Activated CD8-positive, alpha-beta memory T cell treated with anti-CD3 and anti-CD28 coated beads for 36 hours (primary cell): ENCODE measurements around the gene DNAH10. TPM values are rescaled to one million over a fixed set of nuclear protein-coding genes. Genes with fewer than 3 reads are reported as not detected.

Experiments
- CTCF ChIA-PET: fragments of 350-600 bp; sonication (Branson Sonifier 250); formaldehyde crosslinking; loops from one replicate; lab custom pipeline; 2021; ENCODE audit warnings: antibody characterized with exemption; lab: Charles Lee
- POLR2A ChIA-PET: fragments of 350-600 bp; sonication (Branson Sonifier 250); formaldehyde crosslinking; loops from one replicate; lab custom pipeline; 2021; ENCODE audit warnings: antibody characterized with exemption; lab: Charles Lee
- total RNA-seq, 2 experiments: library from RNA; stranded (reverse); gene quantifications; one replicate each; pipeline ENCODE4 v1.2.3, GENCODE V29; 2021

Gene DNAH10, protein sequence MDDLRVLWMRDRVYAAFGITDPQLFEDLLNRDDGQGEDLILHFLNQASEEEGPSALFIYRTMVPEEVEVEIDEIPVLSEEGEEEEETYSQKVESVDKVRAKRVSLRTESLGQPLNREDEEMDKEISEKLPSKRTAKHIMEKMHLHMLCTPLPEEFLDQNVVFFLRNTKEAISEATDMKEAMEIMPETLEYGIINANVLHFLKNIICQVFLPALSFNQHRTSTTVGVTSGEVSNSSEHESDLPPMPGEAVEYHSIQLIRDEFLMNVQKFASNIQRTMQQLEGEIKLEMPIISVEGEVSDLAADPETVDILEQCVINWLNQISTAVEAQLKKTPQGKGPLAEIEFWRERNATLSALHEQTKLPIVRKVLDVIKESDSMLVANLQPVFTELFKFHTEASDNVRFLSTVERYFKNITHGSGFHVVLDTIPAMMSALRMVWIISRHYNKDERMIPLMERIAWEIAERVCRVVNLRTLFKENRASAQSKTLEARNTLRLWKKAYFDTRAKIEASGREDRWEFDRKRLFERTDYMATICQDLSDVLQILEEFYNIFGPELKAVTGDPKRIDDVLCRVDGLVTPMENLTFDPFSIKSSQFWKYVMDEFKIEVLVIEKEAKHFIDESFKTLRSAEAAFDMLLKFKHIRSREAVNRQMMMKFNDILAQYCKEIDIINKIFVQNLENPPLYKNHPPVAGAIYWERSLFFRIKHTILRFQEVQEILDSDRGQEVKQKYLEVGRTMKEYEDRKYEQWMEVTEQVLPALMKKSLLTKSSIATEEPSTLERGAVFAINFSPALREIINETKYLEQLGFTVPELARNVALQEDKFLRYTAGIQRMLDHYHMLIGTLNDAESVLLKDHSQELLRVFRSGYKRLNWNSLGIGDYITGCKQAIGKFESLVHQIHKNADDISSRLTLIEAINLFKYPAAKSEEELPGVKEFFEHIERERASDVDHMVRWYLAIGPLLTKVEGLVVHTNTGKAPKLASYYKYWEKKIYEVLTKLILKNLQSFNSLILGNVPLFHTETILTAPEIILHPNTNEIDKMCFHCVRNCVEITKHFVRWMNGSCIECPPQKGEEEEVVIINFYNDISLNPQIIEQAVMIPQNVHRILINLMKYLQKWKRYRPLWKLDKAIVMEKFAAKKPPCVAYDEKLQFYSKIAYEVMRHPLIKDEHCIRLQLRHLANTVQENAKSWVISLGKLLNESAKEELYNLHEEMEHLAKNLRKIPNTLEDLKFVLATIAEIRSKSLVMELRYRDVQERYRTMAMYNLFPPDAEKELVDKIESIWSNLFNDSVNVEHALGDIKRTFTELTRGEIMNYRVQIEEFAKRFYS (N-terminal part only)
- total RNA-seq, result under 1 TPM; 0.06 to 0.15 TPM

DNA sequence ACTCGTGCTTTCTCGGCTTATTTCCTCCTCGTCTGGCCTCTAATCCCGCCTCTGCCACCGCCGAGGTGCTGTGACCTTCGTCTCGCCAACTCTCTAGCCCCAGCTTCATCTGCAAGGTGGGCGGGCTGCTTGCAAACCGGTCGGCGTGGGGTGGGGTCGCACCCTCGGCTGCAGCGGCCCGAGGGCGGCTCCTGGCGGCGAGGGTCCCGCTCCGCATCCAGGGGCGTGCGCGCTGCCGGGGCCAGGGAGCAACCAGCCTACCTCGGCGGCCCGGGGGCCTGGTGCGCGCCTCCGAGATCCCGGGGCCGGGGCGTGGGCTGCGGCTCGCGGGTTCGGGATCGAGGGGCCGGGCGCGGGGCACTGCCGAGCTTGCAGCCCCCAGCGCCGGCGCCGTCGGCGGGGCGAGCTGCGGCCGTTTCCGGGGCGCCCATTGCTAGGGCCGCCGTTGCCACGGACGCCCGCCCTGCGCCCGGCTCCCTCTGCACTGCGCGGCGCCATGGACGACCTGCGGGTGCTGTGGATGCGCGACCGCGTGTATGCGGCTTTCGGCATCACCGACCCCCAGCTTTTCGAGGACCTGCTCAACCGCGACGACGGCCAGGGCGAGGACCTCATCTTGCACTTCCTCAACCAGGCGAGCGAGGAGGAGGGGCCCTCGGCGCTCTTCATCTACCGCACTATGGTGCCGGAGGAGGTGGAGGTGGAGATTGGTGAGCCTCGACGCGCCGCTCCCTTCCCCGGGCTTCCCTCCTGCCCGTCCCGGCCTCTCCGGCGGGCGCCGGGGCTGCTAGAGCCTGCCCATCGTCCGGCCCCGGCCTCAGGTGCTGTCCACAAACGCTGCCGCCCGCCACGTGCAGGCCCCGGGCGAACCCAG, at the start of gene DNAH10:
Gene DNAH10, plus strand, starts transcription at position 461 of the 874 bp plus-strand sequence. Its CDS starts 36 bp downstream, at position 497.
- CTCF ChIA-PET, result no interaction called here

DNA sequence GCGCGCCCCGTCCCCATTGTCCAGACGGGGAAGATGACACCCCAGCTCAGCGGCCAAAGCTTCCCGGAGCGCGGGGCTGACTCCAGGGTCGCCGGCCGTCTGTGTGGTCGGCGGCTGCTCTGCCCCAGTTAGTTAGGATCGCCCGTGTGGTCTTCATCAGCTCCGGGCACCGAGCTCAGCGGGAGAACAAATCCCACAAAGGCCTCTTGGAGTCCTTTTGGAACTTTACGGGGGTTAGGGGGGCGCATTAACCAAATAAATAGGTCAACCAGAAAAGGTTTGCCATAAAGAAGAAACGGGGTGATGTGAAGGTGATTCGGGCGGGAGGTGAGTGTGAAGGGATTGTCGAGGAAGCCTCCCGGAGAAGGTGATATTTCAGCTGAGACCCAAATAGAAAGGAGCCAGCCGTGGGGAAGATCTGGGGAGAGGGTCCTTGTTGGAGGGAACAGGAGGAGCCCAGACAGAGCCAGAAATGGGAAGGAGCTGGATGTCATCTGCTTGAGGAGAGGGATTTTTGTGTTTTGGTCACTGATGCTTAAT, 49.3 kb upstream of the DNAH10 start:
- POLR2A ChIA-PET, result interaction anchor here (0.5 to 4.6 kb wide), 4 partner anchors 12 to 348 kb away, joined by 3 to 42 read pairs (median 4); partner anchors contain the start of gene SBNO1
- CTCF ChIA-PET, result interaction anchor here (1.1 to 2.9 kb wide), 3 partner anchors 11 to 17 kb away, joined by 4 to 10 read pairs (median 4); no protein-coding TSS in a partner anchor

More for the DNA sequence above, at the start of gene DNAH10:
- POLR2A ChIA-PET, result interaction anchor here (0.5 to 0.8 kb wide), 2 partner anchors 53 to 91 kb away, joined by 3 to 4 read pairs; partner anchors contain the start of gene TCTN2

DNA sequence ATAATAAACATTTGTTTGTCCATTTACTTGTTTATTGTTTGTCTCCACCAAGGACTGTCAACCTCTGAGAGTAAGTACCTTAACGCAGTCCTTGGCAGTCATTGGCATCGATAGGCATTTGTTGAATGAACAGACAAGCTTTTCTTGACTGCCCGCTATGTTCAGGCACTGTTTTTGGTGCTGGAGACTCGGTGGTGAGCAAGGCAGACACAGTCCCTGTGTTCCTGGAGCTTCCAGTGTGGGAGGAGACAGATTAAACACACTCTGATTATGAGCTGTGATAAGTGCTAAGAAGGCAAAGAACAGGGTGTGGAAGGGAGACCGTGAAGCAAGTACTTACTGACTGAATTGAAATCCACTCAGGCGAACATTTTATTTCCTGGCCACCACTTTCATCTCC, 48.7 kb upstream of the DNAH10 start:
- POLR2A ChIA-PET, result interaction anchor here (0.5 to 4.6 kb wide), 4 partner anchors 12 to 92 kb away, joined by 3 to 42 read pairs (median 3); no protein-coding TSS in a partner anchor
- CTCF ChIA-PET, result interaction anchor here (1.1 to 2.9 kb wide), 2 partner anchors 11 to 16 kb away, joined by 4 to 10 read pairs; no protein-coding TSS in a partner anchor

DNA sequence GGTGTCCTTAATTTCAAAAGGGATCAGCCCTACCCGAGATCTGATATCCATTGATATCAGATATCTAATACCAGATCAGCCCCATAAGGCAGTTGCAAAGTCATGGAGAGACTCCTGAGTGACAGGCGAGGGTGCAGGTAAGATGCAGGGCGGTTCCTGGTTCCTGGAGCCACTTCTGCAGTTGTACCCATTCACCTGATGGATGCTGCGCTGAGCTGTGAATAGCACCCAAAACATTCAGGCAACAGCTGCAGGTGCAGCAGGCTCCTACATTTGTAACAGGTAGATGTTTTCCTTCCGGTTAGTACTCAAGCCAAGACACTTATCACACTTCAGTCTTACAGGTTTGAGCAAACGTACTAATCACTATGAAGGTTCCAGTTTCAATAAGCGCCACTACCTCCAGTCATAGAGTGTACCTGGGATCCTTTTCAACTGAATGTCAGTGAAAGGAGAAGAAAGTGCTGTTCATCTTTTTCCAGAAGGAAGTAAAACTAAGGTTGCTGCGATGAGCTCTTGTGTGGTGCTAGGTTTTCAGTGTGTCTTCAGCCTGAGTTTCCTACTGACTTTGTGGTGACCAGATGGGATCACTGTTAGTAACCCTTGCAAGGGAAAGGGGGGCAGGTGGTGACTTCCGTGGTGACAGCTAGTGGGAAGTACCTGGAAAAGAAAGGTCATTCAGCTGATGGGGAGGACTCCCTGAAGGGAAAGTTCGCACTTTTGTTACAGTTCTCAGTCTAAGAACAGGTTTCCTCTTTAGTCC, 48.1 kb upstream of the DNAH10 start:
- POLR2A ChIA-PET, result interaction anchor here (0.5 to 4.6 kb wide), 5 partner anchors 11 to 261 kb away, joined by 3 to 42 read pairs (median 3); no protein-coding TSS in a partner anchor
- CTCF ChIA-PET, result interaction anchor here (2.9 kb wide), 1 partner anchor 10 kb away, joined by 10 read pairs; no protein-coding TSS in a partner anchor

DNA sequence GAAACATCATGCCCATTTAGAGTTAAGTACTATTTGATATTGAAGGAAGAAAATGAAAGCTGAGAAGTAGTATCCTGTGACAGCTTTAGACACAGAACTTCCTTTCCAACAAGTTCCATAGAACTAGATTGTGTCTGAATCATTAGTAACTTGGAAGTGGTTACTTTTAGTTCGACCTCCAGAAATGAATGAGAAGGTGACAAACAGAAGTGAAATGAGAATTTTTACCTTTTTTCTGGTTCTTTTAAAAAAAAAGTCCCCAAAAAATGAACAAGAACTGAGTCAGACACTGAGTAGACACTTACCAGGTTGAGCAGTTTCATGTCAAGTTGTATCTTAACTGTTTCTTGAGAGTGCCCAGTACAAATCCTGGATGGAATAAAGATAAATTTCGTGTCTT, 46.9 kb upstream of the DNAH10 start:
- POLR2A ChIA-PET, result interaction anchor here (0.6 to 4.6 kb wide), 3 partner anchors 10 to 263 kb away, joined by 3 to 42 read pairs (median 3); no protein-coding TSS in a partner anchor

DNA sequence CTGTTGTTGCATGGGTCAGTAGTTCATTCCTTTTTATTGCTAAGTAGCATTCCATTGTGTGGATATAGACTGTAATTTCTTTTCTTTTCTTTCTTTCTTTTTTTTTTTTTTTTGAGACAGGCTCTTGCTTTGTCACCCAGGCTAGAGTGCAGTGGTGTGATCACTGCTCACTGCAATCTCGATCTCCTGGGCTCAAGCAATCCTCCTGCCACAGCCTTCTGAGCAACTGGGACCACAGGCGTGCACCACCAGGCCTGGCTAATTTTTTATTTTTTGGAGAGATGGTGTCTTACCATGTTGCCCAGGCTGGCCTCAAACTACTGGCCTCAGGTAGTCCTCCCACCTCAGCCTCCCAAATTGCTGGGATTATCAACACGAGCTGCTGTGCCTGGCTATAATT, 44.8 kb upstream of the DNAH10 start:
- CTCF ChIA-PET, result no interaction called here
- POLR2A ChIA-PET, result interaction anchor here (0.7 kb wide), 1 partner anchor 57 kb away, joined by 4 read pairs; no protein-coding TSS in a partner anchor

More for the DNA sequence above, 46.9 kb upstream of the DNAH10 start:
- CTCF ChIA-PET, result interaction anchor here (2.9 kb wide), 1 partner anchor 9 kb away, joined by 10 read pairs; no protein-coding TSS in a partner anchor

DNA sequence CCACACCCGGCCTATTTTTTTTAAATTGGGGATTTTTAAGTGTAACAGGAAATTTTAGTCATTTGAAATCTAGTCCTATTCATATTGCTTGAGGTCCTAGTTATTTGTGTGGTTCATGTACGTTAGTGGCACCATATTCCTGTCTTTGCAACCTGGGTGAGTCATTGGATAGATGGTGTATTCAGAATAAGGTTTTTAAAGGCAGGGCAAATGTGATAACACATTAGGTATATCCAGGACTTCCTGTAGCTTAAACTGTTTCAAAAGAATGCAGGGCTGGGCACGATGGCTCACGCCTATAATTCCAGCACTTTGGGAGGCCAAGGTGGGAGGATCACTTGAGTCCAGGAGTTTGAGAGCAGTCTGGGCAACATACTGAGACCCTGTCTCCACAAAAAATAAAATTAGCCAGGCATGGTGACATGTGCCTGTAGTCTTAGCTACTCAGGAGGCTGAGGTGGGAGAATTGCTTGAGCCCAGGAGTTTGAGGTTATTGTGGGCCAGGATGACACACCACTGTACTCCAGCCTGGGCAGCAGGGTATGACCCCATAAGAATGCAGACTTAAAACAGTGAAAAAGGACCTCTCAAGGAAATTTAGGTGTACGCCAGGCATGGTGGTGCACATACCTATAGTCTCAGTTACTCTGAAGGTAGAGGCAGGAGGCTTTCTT, 41.8 kb upstream of the DNAH10 start:
- POLR2A ChIA-PET, result no interaction called here
- CTCF ChIA-PET, result interaction anchor here (0.6 kb wide), 1 partner anchor 92 kb away, joined by 3 read pairs; no protein-coding TSS in a partner anchor

DNA sequence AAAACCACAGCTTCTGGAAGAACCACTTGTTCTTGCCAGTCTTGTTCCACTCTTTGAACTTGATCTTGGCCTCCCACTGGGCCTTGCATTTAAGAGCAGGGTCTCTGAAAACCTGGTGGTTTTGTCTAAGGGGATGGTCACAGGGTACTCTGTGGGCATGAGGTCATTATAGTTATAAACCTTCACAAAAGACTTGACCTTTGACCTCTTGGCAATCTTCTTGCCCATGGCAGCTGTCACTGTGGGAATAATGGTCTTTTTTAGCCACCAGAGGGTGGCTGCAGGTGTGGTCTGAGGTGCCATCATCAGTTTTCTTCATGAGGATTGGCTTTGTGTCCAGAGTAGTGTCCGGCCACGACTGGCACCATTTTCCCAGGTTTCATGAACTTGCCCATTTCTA, 40.9 kb upstream of the DNAH10 start:
- ChIA-PET POLR2A (no interaction called here), CTCF (interaction anchor here (0.6 kb wide), 1 partner anchor 93 kb away, joined by 3 read pairs; no protein-coding TSS in a partner anchor)

DNA sequence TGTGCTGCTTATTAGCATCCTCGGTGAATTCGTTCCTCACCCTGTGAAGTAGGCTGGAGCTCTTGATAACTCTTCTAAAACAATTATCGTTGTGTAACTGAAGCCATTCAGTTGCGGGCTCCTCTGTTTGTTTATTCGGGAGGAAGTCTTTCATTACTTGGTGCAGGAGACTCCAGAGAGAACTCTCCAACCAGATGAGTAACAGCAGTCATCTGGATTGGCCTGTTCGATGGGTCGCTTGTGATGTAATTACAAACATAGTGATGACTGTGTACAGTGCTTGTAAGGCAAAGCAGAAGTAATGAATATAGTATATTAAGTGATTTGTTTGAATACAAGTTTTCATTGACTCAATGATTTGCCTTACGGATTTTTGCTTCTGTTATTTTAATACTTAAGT, 39.1 kb upstream of the DNAH10 start:
- ChIA-PET POLR2A (interaction anchor here (0.5 kb wide), 1 partner anchor 105 kb away, joined by 8 read pairs; no protein-coding TSS in a partner anchor), CTCF (no interaction called here)

DNA sequence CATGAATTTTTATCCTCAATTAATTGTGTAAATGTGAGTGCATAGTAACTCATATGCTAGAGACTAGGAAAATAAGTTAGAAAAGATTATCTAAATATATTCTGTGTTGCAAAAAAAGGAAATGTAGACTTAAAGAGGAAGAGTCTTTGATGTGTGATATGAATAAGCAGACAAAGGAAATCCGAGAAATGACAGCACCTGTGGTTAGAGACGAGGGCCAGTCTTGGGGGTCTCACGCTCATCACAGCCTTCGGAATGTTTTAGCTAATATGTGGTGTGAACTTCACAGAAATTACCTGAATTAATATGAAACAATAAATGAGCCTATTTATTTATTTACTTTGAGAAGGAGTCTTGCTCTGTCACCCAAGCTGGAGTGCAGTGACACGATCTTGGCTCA, 38.3 kb upstream of the DNAH10 start:
- ChIA-PET POLR2A (interaction anchor here (3.8 kb wide), 1 partner anchor 10 kb away, joined by 42 read pairs; the partner anchor contains the start of gene ATP6V0A2), CTCF (interaction anchor here (1.2 kb wide), 1 partner anchor 10 kb away, joined by 10 read pairs; no protein-coding TSS in a partner anchor)

DNA sequence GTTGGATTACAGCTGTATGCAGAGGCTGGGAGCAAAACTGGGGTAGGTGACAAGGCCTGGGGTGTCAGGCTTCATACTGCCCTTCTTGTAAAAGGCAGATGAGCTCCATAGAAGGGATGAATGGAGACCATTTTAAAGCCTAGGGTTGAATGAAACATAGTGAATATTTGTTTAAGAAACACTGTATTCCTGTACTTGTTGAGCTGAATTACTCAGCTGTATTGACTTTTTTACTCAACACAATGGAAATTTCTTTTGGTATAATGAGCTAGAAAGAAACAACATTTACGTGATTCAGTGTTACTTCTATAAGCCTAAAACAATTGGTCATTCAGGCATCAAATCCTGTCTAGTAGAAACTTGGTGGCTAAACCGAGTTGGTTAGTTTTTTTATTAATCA, 35.9 kb upstream of the DNAH10 start:
- CTCF ChIA-PET, result interaction anchor here (1.5 kb wide), 1 partner anchor 14 kb away, joined by 4 read pairs; the partner anchor contains the start of gene ATP6V0A2
- POLR2A ChIA-PET, result interaction anchor here (0.8 to 3.8 kb wide), 2 partner anchors 10 to 13 kb away, joined by 3 to 42 read pairs; partner anchors contain the start of gene ATP6V0A2

DNA sequence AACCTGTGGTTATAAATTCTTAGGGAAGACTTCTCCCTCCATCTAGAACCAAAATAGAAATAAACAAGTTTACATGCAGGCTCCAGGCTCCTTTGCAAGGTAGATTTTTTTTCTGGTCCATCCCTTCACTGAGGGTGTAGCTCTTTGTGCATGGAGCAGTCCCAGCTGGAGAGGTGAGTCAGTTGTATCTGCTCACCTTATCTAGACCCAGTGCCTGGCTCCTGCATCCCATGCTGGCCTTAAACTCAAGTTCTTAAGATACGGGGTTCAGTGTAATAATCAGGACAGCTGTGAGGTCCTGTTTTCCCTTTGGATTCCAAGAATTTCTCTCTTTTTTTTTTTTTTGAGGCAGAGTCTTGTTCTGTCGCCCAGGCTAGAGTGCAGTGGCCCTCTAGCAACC, 35.1 kb upstream of the DNAH10 start:
- CTCF ChIA-PET, result no interaction called here

DNA sequence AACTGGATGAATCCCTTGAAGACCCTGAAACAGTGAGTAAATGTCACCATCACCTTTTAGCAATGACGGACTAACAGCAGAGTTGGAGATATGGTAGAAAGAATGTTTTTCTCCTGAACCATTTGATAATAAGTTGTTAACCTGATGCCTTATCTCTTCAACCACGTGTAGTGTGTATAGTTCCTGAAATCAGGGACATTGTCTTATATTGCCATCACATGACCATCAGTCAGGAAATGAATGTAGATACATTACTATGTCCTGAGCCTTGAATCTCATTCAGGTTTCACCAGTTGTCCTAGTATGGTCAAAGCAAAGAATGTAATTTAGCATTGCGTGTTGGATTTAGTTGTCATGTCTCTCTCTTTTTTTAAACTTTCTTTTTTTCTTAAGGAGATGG, 34.2 kb upstream of the DNAH10 start:
- ChIA-PET POLR2A (no interaction called here), CTCF (no interaction called here)

More for the DNA sequence above, 35.1 kb upstream of the DNAH10 start:
- POLR2A ChIA-PET, result interaction anchor here (3.8 kb wide), 1 partner anchor 14 kb away, joined by 42 read pairs; the partner anchor contains the start of gene ATP6V0A2

DNA sequence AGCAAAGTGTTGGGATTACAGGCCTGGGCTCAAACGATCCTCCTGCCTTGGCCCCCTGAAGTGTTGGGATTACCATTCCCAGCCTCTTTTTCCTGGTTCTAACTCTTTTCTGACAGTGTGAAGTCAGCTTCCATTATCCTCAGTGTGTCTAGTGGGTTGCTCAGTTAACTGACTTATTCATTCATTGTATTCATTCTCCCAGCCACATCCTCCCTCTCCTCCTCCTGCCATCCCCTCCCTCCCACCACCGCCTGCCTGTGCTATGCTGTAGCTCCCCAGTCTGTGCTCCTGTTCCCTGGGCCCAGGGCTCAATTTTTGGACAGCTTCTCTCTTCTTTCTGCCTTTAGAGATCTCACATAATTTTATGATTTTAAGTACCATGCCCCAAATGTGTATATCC, 30.5 kb upstream of the DNAH10 start:
- CTCF ChIA-PET, result no interaction called here
- POLR2A ChIA-PET, result interaction anchor here (0.6 kb wide), 1 partner anchor 80 kb away, joined by 3 read pairs; no protein-coding TSS in a partner anchor

DNA sequence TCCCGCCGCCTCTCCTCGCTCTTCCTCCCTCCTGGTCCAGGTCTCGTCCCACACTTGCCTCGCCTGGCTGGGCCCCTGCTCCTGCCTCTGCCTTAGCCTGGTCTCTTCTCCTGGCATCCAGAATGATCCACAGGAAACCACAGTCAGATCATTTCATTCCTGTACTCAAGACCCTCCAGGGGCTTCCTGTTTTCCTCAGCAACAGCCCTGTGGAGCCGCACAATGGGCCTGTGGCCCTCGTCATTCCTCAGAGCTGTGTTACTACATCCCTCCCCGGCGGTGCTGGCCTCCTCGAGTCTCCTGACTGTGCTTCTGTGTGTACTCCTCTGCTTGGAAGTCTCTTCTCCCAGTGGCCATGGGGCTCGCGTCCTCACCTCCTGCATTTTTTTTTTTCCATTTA, 29.9 kb upstream of the DNAH10 start:
- ChIA-PET POLR2A (interaction anchor here (0.6 kb wide), 1 partner anchor 79 kb away, joined by 3 read pairs; no protein-coding TSS in a partner anchor), CTCF (no interaction called here)
